ENCODE results near the gene KIF3C.
"Not testable (repeated sequence)": the region's sequence is repeated elsewhere in the genome, so short reads cannot be mapped to it uniquely, and the experiment has no call there.

KIF3C gene

DNA sequence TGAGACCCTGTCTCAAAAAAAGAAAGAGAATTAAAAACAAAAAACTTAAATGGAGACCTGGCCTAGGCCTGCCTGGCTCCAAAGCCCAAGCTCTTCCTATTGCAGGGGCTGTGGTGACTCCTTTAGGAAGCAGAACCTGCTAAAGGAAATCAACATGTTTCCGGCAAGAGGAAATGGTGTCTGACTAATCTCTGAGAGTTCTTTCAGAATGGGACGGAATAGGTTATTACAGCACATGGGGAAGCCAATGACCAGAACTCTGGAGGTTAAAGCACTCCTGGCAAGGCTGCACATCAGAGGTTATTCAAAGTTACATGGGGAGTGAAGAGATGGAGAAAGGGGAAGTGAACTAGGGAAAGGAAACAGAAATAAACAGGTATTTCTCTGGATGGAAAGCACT lies 21.4 kb downstream of the KIF3C start:
- DNase-seq (ENCODE audit: low read depth) = no peak

GRCh38 chr2:25960396-25960795 lies 21.9 kb downstream of the KIF3C start:
- DNase-seq (ENCODE audit: low read depth) = no peak

- DNase-seq (ENCODE audit: low read depth) = not testable (repeated sequence)
These were observed 23.7 kb downstream of the KIF3C start for GRCh38 chr2:25958611-25959010.

DNA sequence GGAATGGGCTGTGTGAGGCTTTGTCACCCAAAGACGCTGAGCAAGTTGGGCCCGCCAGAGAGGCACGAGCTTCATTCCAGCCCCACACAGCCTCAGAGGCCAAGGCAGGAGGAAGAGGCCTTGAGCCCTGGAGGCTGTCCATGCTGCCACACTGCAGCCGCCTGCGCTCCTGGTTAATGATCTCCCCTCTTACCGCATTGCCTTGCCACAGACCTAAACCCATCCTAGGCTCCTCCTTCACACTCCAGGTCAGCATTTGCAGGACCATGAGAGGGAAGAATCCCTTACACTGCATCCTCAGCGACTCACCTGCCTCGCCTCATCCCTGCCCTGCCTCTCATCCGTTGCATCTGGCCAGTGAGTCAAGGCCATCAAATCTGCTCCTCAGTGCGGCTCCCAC lies 24.6 kb downstream of the KIF3C start:
- no peak for DNase-seq (ENCODE audit: low read depth)

- DNase-seq (ENCODE audit: low read depth) = no peak
These were observed 26.3 kb downstream of the KIF3C start for GRCh38 chr2:25955869-25956535.

DNA sequence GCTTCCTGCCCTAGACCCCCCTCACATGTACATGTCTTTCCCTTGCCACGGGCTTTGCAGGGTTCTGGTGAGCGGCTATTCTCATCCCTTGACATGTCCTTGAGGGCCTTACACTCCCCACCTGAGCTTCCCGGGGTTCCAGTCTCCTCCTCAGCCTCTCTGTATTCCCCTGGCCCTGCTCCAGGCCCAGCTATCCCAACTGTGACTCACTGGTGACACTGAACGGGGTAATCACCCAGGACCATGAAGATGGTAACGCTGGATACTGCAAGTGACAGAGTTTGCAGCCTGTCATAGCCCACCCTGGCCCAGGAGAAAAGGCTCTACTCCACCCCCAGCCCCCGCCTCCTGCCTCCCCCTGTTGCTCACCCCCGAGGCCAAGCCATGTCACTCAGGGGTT lies 27.3 kb downstream of the KIF3C start:
- DNase-seq (ENCODE audit: low read depth) = no peak

GRCh38 chr2:25954199-25954752 lies 28.0 kb downstream of the KIF3C start:
- DNase-seq (ENCODE audit: low read depth) = no peak

GRCh38 chr2:25951071-25951547 lies 31.2 kb downstream of the KIF3C start:
- peak; percentile 53 for DNase-seq (ENCODE audit: low read depth)

- no peak for DNase-seq (ENCODE audit: low read depth)
These were observed 33.9 kb downstream of the KIF3C start for GRCh38 chr2:25948437-25948836.

DNA sequence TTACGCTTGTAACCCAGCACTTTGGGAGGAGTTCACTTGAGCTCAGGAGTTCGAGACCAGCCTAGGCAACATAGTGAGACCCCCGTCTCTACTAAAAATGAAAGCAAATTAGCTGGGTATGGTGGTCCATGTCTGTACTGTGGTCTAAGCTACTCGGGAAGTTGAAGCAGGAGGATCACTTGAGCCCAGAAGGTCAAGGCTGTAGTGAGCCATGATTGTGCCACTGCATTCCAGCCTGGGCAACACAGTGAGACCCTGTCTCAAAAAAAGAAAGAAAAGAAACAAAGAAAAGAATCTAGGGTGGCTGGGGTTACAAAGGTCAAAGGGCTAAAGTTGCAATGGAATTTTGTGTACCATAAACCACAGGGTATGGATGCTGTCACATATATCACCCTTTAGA lies 41.3 kb downstream of the KIF3C start:
- DNase-seq (ENCODE audit: low read depth) = no peak

DNA sequence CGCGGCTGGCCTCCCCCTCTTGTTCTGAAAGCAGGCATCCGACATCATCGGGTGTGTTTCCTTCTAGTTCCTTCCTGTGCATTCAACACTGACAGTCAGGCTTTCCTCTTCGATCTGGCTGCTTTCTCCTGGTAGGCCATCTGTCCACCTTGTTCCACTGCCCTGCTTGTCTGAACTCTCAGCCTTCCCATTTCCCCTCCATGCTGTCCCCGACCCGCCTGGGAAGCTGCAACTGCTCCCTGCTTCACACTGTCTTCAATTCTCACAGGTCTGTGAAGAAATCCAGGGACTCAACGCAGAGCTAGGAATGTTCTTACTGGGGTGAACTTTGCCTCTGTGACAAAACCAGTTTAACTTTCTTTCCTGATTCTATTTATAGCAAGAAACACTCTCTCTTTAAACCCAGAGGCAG lies 43.0 kb downstream of the KIF3C start:
- DNase-seq (ENCODE audit: low read depth) = no peak

- no peak for DNase-seq (ENCODE audit: low read depth)
These were observed 44.0 kb downstream of the KIF3C start for GRCh38 chr2:25938345-25938744.

- no peak for DNase-seq (ENCODE audit: low read depth)
These were observed 45.3 kb downstream of the KIF3C start for GRCh38 chr2:25936889-25937545.

GRCh38 chr2:25933622-25934021 lies 48.7 kb downstream of the KIF3C start:
- no peak for DNase-seq (ENCODE audit: low read depth)

GRCh38 chr2:25929789-25930473 lies 52.4 kb downstream of the KIF3C start:
- DNase-seq (ENCODE audit: low read depth) = no peak

GRCh38 chr2:25928668-25929067 lies 53.6 kb downstream of the KIF3C start:
- no peak for DNase-seq (ENCODE audit: low read depth)

GRCh38 chr2:25926984-25927756 lies 55.1 kb downstream of the KIF3C start:
- no peak for DNase-seq (ENCODE audit: low read depth)

DNA sequence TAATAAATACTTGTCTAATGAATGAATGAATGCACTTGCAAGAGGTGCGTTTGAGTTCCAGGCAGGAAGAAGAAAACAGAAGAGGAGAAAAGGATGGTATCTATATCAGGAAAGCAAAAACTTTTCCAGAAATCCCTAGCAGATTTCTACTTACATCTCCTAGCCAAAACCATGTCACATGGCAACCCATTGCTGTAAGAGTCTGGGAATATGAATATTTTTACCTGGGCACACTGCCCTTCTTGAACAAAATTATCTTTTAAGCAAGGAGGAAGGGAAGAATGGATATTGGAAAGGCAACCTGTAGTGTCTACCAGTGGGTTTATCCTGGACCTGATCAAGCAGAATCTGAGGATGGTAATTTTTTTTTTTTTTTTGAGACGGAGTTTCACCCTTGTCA lies 59.8 kb downstream of the KIF3C start:
- no peak for DNase-seq (ENCODE audit: low read depth)

GRCh38 chr2:25920786-25921415 lies 61.4 kb downstream of the KIF3C start:
- DNase-seq (ENCODE audit: low read depth) = no peak

DNA sequence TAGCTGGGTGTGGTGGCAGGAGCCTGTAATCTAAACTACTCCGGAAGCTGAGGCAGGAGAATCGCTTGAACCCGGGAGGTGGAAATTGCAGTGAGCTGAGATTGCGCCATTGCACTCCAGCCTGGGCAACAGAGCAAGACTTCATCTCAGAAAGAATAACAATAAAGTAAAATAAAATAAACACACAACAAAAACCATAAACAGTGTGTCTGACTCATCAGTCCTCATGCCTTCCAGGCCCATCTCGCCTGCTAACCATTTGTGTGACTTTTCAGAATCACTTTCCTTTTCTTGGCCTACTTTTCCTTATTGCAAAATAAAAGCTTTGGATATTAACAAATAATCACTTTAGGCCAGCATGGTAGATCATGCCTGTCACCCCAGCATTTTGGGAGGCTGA lies 62.0 kb downstream of the KIF3C start:
- no peak for DNase-seq (ENCODE audit: low read depth)

DNA sequence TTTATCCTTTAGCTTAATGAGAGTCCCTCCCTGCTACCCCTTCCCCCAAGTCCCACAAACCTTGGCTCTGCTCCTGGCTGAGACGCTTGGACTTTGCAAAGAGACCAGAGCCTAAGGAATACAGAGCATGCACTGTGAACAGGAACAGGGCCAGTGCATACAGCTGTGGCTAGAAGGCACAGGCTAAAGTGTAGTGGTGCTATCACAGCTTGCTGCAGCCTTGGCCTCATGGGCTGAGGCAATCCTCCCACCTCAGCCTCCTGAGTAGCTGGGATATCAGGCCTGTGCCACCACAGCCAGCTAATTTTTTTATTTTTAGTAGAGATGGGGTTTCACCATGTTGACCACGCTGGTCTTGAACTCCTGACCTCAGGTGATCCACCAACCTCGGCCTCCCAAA lies 64.5 kb downstream of the KIF3C start:
- no peak for DNase-seq (ENCODE audit: low read depth)

- not testable (repeated sequence) for DNase-seq (ENCODE audit: low read depth)
These were observed 64.9 kb downstream of the KIF3C start for GRCh38 chr2:25917411-25917810.

All from activated gamma-delta T cell treated with anti-CD3 and anti-CD28 coated beads, Interleukin-2, amount 50 U/mL, for 16 hours (primary cell).